ENCODE results near the gene CTNND2. TPM values are rescaled to one million over a fixed set of nuclear protein-coding genes. Genes with fewer than 3 reads are reported as not detected.

Gene CTNND2
- total RNA-seq, 2 donors from 2014 or later, result not detected

DNA sequence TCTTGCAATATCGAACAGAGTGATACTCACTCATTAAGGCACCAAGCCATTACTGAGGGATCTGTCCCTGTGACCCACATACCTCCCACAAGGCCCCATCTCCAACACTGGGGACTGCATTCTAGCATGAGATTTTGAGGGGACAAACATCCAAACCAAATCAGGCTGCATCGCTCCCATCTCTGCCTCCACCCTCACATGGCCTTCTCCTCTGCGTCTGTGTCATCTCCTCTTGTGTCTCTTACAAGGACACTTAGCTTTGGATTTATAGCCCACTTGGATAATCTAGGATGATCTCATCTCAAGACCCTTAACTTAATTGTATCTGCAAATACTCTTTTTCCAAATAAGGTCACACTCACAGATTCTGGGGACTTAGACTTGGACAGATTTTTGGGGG is 858.8 kb downstream of the CTNND2 start:
- ATAC-seq (ENCODE audit: insufficient number of reproducible peaks, low FRiP score, low read depth) (no peak), DNase-seq (ENCODE audit: low spot score) (no peak)
- Histone ChIP-seq H3K4me3 (no peak overlapping the region), H3K4me1 (ENCODE audit: control insufficient read depth in 1 of 2, low read depth in 2 of 2) (no peaks in the 10 kb centered on the region), H3K9me3 (no peaks in the 10 kb centered on the region), H3K27me3 (replicated peaks; ENCODE audit: insufficient read depth) (no peaks in the 10 kb centered on the region), H3K36me3 (no peaks in the 10 kb centered on the region), H3K27ac (no peak overlapping the region)
- TF ChIP-seq CTCF (IDR thresholded peaks at IDR 0.05), result no peak

- H3K36me3 ChIP-seq, result no peaks in the 10 kb centered on the region
- H3K4me1 ChIP-seq (ENCODE audit: control insufficient read depth in 1 of 2, low read depth in 2 of 2), result no peaks in the 10 kb centered on the region
- DNase-seq (ENCODE audit: low spot score), result no peak
- no peak for TF ChIP-seq CTCF (IDR thresholded peaks at IDR 0.05)
- no peak overlapping the region for H3K27ac ChIP-seq
- ATAC-seq (ENCODE audit: insufficient number of reproducible peaks, low FRiP score, low read depth), result no peak
- H3K27me3 ChIP-seq (replicated peaks; ENCODE audit: insufficient read depth), result no peaks in the 10 kb centered on the region
- no peaks in the 10 kb centered on the region for H3K9me3 ChIP-seq
- H3K4me3 ChIP-seq, result no peak overlapping the region
Observed at GRCh38 chr5:11044581-11044980, 859.7 kb downstream of the CTNND2 start.

DNA sequence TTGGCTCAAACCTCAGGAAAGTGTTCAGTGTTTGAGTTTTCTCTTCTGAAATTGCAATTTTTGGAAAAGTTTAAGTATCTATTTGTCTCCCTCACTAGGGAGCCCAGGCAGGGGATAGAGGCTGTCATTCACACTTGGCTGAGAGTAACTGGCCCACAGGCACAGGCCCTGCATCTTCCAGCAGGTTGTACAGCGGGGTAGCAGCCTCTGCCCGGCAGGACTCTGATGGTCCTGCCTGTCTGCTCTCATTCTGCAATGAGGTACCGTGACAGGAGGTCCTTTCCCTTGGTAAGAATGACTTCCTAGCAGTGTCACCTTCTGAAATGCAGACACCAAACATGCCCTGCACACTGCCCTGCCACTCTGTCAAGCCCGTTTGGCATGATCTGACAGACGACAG is 860.4 kb downstream of the CTNND2 start:
- Histone ChIP-seq H3K4me3 (no peak overlapping the region), H3K4me1 (ENCODE audit: control insufficient read depth in 1 of 2, low read depth in 2 of 2) (no peaks in the 10 kb centered on the region), H3K36me3 (no peaks in the 10 kb centered on the region), H3K27ac (no peak overlapping the region), H3K9me3 (no peaks in the 10 kb centered on the region), H3K27me3 (replicated peaks; ENCODE audit: insufficient read depth) (no peaks in the 10 kb centered on the region)
- DNase-seq (ENCODE audit: low spot score) (no peak), ATAC-seq (ENCODE audit: insufficient number of reproducible peaks, low FRiP score, low read depth) (no peak)
- TF ChIP-seq CTCF (IDR thresholded peaks at IDR 0.05), result no peak

- no peaks in the 10 kb centered on the region for H3K4me1 ChIP-seq (ENCODE audit: control insufficient read depth in 1 of 2, low read depth in 2 of 2)
- no peaks in the 10 kb centered on the region for H3K27me3 ChIP-seq (replicated peaks; ENCODE audit: insufficient read depth)
Observed at GRCh38 chr5:11040345-11040744, 863.9 kb downstream of the CTNND2 start.

DNA sequence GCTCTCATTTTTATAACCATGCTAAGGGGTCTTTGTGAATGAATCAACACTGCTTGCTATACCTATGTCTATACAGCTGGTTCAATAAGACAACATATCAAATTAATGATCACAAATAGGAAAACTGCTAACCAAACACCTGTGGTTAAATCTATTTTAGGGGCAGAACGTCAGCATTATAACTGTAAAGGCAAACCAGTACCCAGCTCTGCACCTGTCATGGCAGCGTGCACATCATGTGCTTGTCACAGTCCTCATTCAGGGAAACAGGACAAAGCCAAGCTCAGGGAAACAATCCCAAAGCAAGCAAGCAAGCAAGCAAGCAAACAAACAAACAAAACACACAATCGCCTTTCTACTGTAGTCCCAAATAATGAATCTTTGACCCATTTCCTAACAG is 865.5 kb downstream of the CTNND2 start:
- DNase-seq (ENCODE audit: low spot score) (no peak), ATAC-seq (ENCODE audit: insufficient number of reproducible peaks, low FRiP score, low read depth) (no peak)
- Histone ChIP-seq H3K27ac (no peak overlapping the region), H3K4me3 (no peak overlapping the region), H3K4me1 (ENCODE audit: control insufficient read depth in 1 of 2, low read depth in 2 of 2) (no peaks in the 10 kb centered on the region), H3K36me3 (no peaks in the 10 kb centered on the region), H3K9me3 (no peaks in the 10 kb centered on the region), H3K27me3 (replicated peaks; ENCODE audit: insufficient read depth) (no peaks in the 10 kb centered on the region)
- no peak for TF ChIP-seq CTCF (IDR thresholded peaks at IDR 0.05)

More at GRCh38 chr5:11040345-11040744, 863.9 kb downstream of the CTNND2 start:
- no peak overlapping the region for H3K4me3 ChIP-seq
- no peak for DNase-seq (ENCODE audit: low spot score)
- H3K27ac ChIP-seq, result no peak overlapping the region
- H3K36me3 ChIP-seq, result no peaks in the 10 kb centered on the region
- no peak for TF ChIP-seq CTCF (IDR thresholded peaks at IDR 0.05)
- H3K9me3 ChIP-seq, result no peaks in the 10 kb centered on the region
- no peak for ATAC-seq (ENCODE audit: insufficient number of reproducible peaks, low FRiP score, low read depth)

Data from thoracic aorta (tissue), 2 donors.